AML-193 (cell line): Measurements from ENCODE around the gene CCL11.
A peak's percentile ranks its signal among the peaks of the same experiment; 100 is the strongest.
"Not testable (repeated sequence)": the region's sequence is repeated elsewhere in the genome, so short reads cannot be mapped to it uniquely, and the experiment has no call there.

Source experiments
- DNase-seq, 2 experiments: peaks; one replicate each; lab custom pipeline; 2025; lab: John Stamatoyannopoulos, UW

CCL11 gene

DNA sequence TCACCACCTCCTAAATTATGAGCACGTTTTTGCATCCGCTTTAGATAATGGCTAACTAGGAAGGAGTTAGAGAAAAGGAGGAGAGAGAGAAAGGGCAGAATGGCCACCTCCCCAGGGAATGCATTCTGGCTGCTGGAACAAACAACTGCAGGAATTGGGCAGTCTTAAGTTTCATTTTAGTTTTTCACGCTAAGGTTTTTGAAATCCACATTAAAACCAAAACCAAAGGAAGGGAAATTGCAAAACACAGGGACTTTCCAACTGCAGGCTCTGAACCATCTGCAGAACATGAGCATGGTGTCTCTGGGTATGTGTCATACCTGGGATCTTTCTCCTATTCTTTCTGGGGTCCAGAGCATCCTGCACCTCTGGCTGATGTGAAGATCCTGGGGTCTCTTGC lies 21.6 kb downstream of the CCL11 start:
- peak; percentile 56 to 62 for DNase-seq

DNA sequence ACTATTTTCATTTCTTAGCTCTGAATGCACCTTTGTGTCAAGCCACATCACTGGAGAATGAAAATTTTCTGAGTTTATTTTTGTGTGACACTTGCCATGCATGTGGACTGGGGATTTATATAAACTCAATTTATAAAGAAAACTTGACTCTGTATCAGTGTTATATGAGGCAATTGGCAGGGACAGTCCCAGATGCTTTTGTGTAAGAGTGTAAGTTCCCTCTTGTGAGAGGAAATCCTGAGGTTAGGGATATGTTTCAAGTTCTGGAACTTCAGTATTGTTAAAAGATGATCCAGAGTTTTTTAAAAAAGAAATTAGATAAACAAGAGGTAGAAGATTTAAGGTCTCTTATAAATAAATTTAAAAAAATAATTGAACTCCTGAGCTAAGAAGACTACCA lies 22.8 kb downstream of the CCL11 start:
- peak; percentile 26 to 38 for DNase-seq

DNA sequence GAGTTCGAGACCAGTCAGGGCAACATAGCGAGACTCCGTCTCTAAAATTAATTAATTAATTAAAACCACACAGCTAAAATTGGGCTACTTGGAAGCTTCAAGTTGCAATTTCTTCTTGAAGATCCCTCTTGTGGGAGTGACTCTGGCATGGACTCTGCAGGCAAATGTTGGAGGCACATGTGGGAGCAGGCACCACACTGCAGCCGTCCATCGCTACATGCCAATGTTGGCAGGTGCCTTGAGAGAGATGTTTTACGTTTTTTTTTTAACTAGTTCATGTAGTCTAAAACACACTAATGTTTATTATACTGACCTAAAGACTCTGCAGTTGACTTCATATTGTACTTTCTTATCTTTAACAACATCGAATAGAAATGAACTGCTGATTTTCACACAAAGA lies 25.7 kb downstream of the CCL11 start:
- DNase-seq: no peak

DNA sequence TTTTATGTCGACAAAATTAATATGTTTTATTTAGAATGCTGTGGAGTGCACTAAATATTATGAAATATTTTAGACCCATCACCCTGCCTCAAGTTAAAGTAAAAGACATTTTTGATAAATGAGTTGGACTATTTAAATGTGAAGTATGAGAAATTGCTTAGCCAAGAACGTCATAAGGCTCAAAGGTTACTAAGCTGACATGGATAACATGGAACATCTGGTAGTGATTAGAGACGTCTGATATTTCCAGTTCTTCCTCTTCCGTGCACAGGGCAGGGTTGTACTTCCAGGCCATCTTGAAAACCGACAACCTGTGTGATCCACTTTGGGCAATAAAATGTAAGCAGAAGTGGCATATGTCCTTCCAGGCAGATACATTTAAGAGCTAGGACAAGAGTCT lies 26.5 kb downstream of the CCL11 start:
- no peak for DNase-seq

DNA sequence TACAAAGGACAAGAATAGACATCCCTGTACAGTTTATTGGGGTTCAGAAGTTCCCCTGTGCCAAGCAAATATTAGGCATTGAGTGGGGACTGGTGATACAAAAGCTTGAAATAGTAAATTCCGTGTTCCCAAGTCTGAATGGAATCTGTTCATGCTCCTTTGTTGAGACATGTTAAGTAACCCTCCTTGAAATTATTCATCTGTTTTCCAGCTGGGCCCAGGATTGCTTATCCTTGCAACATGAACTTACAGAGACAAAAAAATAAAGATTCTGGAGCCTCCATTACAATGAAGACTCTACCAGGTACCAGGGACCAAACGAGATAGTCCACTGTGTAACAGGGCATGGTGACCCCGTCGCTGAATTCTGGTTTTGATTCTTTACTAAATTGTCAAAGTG lies 27.6 kb downstream of the CCL11 start:
- no peak for DNase-seq

DNA sequence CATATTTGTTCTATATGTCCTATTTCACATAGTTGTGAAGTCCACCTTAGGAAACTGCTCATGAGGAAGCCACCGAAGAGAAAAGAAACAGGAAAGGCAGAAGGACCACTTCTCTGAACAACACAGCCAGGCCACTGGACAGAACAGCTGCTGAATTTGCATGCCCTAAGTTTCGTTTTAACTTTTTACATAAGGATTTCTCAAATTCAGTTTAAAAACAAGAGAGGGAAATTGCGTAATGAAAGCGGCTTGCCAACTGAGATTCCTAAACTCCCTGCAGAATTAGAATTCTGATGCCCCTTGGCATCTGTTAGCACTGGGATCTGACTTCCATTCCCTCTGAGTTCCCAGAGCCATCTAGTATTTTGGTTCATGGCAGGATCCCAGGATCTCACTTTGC lies 28.7 kb downstream of the CCL11 start:
- DNase-seq: peak; percentile 75 to 79

DNA sequence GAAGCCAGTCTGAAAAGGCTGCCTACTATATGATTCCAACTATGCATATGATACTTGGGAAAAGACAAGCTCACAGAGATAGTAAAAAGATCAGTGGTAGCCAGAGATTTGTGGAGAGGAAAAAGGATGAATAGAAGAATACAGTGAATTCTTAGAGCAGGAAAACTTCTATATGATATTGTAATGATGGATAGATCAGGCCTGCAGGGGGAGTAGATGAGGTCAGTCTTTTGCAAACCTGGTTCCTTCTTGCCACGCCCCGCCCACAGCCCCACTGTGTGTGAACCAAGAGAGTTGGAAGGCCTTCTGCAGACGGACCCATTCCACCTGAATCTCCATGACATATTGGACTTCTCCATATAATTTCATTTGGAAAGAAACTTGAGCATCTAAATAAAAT lies 32.9 kb downstream of the CCL11 start:
- DNase-seq: peak; percentile 48 to 53

DNA sequence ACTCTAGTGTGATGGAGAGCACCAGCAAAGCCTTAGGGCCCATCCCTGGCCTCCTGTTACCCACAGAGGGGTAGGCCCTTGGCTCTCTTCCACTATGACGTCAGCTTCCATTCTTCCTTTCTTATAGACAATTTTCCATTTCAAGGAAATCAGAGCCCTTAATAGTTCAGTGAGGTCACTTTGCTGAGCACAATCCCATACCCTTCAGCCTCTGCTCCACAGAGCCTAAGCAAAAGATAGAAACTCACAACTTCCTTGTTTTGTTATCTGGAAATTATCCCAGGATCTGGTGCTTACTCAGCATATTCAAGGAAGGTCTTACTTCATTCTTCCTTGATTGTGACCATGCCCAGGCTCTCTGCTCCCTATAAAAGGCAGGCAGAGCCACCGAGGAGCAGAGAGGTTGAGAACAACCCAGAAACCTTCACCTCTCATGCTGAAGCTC lies 33.5 kb downstream of the CCL11 start, which contains the start of gene CCL8:
CCL8 (plus strand) TSS at position 397 of the 445 bp plus-strand sequence. CDS start 67 bp downstream, outside the sequence.
- no peak for DNase-seq

DNA sequence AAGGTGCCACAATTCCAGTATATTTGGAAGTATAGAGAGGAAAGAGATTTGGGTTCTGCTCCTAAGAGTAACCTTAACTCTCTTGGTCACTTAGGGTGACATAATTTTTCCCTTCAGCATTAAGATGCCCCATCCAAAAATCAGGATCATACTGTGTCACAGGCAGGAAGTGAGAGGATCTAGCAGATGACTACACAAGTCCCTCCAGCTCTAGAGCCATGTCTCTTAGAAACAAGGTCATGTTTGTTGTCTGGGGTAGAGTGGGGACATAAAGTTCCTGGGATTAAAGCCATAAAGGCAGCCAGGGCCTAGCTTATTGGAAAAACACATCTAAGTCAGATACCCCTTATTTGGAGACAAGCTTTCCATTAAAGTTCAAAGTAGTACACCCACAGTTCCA lies 36.4 kb downstream of the CCL11 start:
- no peak for DNase-seq

DNA sequence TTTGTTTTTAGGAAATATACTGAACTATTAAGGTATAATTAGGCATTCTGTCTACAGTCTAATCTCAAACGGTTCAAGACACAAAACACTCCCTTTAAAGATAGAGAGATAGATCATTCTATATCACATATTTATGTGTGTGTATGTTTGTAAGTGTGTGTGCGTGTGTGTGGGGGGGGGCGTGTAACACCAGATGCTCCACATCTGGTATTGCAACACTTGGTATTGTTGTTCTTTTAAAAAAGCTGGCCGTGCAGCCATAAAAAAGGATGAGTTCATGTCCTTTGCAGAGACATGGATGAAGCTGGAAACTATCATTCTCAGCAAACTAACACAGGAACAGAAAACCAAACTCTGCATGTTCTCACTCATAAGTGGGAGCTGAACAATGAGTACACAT lies 42.0 kb downstream of the CCL11 start:
- not testable (repeated sequence) for DNase-seq

DNA sequence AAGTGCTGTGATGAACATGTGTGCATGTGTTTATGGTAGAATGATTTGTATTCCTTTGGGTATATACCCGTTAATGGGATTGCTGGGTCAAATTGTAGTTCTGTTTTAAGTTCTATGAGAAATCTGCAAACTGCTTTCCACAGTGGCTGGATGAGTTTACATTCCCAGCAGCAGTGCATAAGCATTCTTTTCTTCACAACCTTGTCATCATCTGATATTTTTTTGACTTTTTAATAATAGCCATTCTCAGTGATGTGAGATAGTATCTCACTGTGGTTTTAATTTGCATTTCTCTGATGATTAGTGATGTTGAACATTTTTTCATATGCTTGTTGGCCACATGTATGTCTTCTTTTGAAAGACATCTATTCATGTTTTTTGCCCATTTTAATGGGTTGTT lies 52.2 kb downstream of the CCL11 start:
- no peak for DNase-seq
